Stomach (tissue), 4 donors: Measurements from ENCODE around the gene ZNF311.

Experiments
- CTCF ChIP-seq, 7 experiments: fragments of 450-650 bp in 4 of 7; fragments of 200-600 bp in 3 of 7; sonication (generic) in 3 of 7; IDR thresholded peaks; one replicate each; pipeline ENCODE4 v1.5.1; 2016 to 2019; ENCODE audit warnings: antibody characterized with exemption in 7 of 7, control low read depth in 2 of 7, mild to moderate bottlenecking in 1 of 7
- EP300 ChIP-seq: sonication (generic); formaldehyde crosslinking; IDR thresholded peaks from one replicate; pipeline ENCODE4 v1.6.1; 2017; ENCODE audit warnings: antibody characterized with exemption
- POLR2A ChIP-seq, 4 donors: fragments of 450-650 bp; IDR thresholded peaks; one replicate each; pipeline ENCODE4 v1.6.1; 2016; ENCODE audit warnings: antibody characterized with exemption in 4 of 4, control low read depth in 2 of 4, mild to moderate bottlenecking in 1 of 4, moderate library complexity in 1 of 4
- POLR2AphosphoS5 ChIP-seq, 3 donors: sonication (generic); formaldehyde crosslinking; IDR thresholded peaks; one replicate each; pipeline ENCODE4 v1.6.1; 2016; ENCODE audit warnings: antibody characterized with exemption in 3 of 3

DNA sequence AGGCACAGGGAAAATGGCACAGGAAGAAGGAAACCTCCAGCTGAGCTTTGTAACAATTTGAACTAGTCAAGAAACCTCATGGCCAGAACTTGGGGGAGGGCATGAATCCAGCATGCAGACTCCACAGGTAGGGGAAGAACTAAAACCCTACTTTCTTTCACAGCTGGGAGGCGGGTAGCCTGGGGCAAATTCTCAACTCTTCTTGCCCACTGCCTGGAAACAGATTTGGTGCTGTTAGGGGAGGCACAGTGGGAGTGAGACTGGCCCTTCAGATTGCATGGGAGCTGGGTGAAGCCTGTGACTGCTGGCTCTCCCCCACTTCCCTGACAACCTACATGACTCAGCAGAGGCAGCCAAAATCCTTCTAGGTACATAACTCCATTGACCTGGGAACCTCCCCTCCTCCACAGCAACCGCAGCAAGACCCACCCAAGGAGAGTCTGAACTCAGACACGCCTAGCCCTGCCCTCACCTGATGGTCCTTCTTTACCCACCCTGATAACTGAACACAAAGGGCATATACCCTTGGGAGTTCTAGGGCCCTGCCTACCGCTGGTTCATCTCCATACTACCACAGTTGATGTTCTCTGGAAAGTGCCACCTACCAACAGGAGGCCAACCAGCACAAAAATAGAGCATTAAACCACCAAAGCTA lies 44.1 kb downstream of the ZNF311 start:
- TF ChIP-seq CTCF (IDR thresholded peaks at IDR 0.05) (no peak), POLR2A (IDR thresholded peaks at IDR 0.05) (no peak), POLR2AphosphoS5 (IDR thresholded peaks at IDR 0.05) (no peak), EP300 (no peak)
